ENCODE data around the gene FAM234A.

DNA sequence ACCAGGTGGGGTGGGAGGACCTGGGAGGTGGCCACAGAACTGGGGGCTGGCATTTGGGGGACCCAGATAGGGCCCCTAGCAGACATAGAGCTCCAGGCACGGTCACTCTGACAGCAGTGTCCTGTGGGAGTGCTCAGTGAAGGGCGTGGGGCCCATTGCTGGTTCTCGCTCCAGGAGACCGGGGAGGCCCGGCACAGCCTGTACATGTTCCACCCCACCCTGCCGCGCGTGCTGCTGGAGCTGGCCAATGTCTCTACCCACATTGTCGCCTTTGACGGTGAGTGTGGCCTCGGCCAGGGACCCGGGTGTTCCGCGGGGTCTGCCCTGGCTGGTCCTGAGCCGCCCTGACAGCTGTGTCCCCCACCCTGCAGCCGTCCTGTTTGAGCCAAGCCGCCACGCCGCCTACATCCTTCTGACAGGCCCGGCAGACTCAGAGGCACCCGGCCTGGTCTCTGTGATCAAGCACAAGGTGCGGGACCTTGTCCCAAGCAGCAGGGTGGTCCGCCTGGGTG lies 29.9 kb downstream of the FAM234A start:
- TF ChIP-seq, protein P1, sequence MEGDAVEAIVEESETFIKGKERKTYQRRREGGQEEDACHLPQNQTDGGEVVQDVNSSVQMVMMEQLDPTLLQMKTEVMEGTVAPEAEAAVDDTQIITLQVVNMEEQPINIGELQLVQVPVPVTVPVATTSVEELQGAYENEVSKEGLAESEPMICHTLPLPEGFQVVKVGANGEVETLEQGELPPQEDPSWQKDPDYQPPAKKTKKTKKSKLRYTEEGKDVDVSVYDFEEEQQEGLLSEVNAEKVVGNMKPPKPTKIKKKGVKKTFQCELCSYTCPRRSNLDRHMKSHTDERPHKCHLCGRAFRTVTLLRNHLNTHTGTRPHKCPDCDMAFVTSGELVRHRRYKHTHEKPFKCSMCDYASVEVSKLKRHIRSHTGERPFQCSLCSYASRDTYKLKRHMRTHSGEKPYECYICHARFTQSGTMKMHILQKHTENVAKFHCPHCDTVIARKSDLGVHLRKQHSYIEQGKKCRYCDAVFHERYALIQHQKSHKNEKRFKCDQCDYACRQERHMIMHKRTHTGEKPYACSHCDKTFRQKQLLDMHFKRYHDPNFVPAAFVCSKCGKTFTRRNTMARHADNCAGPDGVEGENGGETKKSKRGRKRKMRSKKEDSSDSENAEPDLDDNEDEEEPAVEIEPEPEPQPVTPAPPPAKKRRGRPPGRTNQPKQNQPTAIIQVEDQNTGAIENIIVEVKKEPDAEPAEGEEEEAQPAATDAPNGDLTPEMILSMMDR (IDR thresholded peaks at IDR 0.05; ENCODE audit: insufficient read depth, low read length, poor library complexity, severe bottlenecking), result no peak
- no peak for TF ChIP-seq EZH2phosphoT487 (conservative IDR thresholded peaks at IDR 0.05; ENCODE audit: low read length)
